ENCODE results near the gene SCAMP4.
"Not testable (repeated sequence)": the region's sequence is repeated elsewhere in the genome, so short reads cannot be mapped to it uniquely, and the experiment has no call there.

Gene SCAMP4

GRCh38 chr19:1884719-1885334, 20.4 kb upstream of the SCAMP4 start:
- DNase-seq (ENCODE audit: low read depth in 1 of 2, low spot score in 1 of 2) = no peak
- peak overlapping the region; percentile 77 for H3K27ac ChIP-seq (replicated peaks)
- no peak for TF ChIP-seq REST (IDR thresholded peaks at IDR 0.05; ENCODE audit: insufficient replicate concordance, low read depth)
- TF ChIP-seq CTCF (IDR thresholded peaks at IDR 0.05; ENCODE audit: insufficient read depth, low read length) = no peak
- no peak for TF ChIP-seq SPI1 (IDR thresholded peaks at IDR 0.05; ENCODE audit: borderline replicate concordance, low read depth)
- TF ChIP-seq POLR2AphosphoS5 (IDR thresholded peaks at IDR 0.05; ENCODE audit: low read depth) = no peak
- TF ChIP-seq GABPA (IDR thresholded peaks at IDR 0.05; ENCODE audit: low read depth) = no peak
- H3K4me3 ChIP-seq (replicated peaks; ENCODE audit: insufficient read depth, low read length) = peak overlapping the region; percentile 93
- no peaks in the 10 kb centered on the region for H3K27me3 ChIP-seq (ENCODE audit: insufficient read depth, poor library complexity, severe bottlenecking)

GRCh38 chr19:1885398-1886119, 19.6 kb upstream of the SCAMP4 start, which contains the start of gene ABHD17A:
ABHD17A (minus strand) TSS chr19:1885496; CDS start chr19:1881566, 3,930 bp downstream.
- peak within 1 kb of the TSS; percentile 93 for H3K4me3 ChIP-seq (replicated peaks; ENCODE audit: insufficient read depth, low read length)
- peak; percentile 92 to 94 for DNase-seq (ENCODE audit: low read depth in 1 of 2, low spot score in 1 of 2)
- H3K27me3 ChIP-seq (ENCODE audit: insufficient read depth, poor library complexity, severe bottlenecking) = not testable (repeated sequence)
- TF ChIP-seq GABPA (IDR thresholded peaks at IDR 0.05; ENCODE audit: low read depth) = peak; percentile 83
- TF ChIP-seq SPI1 (IDR thresholded peaks at IDR 0.05; ENCODE audit: borderline replicate concordance, low read depth) = peak; percentile 46; the same call in 1 of the 2 replicates
- TF ChIP-seq POLR2AphosphoS5 (IDR thresholded peaks at IDR 0.05; ENCODE audit: low read depth) = 0 out of 2 replicates have a peak, but pooled peaks have one; percentile 46
- peak within 1 kb of the TSS; percentile 77 for H3K27ac ChIP-seq (replicated peaks)

DNA sequence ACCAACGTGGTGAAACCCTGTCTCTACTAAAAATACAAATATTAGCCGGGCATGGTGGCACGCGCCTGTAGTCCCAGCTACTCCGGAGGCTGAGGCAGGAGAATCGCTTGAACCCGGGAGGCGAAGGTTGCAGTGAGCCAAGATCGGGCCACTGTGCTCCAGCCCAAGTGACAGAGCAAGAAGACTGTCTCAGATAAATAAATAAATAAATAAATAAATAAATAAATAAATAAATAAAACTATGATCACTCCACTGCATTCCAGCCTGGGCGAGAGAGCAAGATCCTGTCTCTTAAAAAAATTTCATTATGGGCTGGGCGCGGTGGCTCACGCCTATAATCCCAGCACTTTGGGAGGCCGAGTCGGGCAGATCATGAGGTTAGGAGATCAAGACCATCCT, 18.8 kb upstream of the SCAMP4 start:
- not testable (repeated sequence) for H3K4me3 ChIP-seq (replicated peaks; ENCODE audit: insufficient read depth, low read length); DNase-seq (ENCODE audit: low read depth in 1 of 2, low spot score in 1 of 2); H3K27me3 ChIP-seq (ENCODE audit: insufficient read depth, poor library complexity, severe bottlenecking); H3K27ac ChIP-seq (replicated peaks)

GRCh38 chr19:1888385-1888784, 16.8 kb upstream of the SCAMP4 start:
- DNase-seq (ENCODE audit: low read depth in 1 of 2, low spot score in 1 of 2) = no peak
- TF ChIP-seq CTCF (IDR thresholded peaks at IDR 0.05; ENCODE audit: insufficient read depth, low read length) (no peak), POLR2AphosphoS5 (IDR thresholded peaks at IDR 0.05; ENCODE audit: low read depth) (no peak), GABPA (IDR thresholded peaks at IDR 0.05; ENCODE audit: low read depth) (no peak)
- Histone ChIP-seq H3K27ac (replicated peaks) (no peak overlapping the region), H3K4me3 (replicated peaks; ENCODE audit: insufficient read depth, low read length) (no peak overlapping the region), H3K27me3 (ENCODE audit: insufficient read depth, poor library complexity, severe bottlenecking) (no peaks in the 10 kb centered on the region)

GRCh38 chr19:1889907-1890306, 15.3 kb upstream of the SCAMP4 start:
- no peak for DNase-seq (ENCODE audit: low read depth in 1 of 2, low spot score in 1 of 2)
- no peak overlapping the region for H3K27ac ChIP-seq (replicated peaks)
- no peaks in the 10 kb centered on the region for H3K27me3 ChIP-seq (ENCODE audit: insufficient read depth, poor library complexity, severe bottlenecking)
- no peak overlapping the region for H3K4me3 ChIP-seq (replicated peaks; ENCODE audit: insufficient read depth, low read length)
- no peak for TF ChIP-seq CTCF (IDR thresholded peaks at IDR 0.05; ENCODE audit: insufficient read depth, low read length)
- no peak for TF ChIP-seq SPI1 (IDR thresholded peaks at IDR 0.05; ENCODE audit: borderline replicate concordance, low read depth)
- no peak for TF ChIP-seq REST (IDR thresholded peaks at IDR 0.05; ENCODE audit: insufficient replicate concordance, low read depth)
- TF ChIP-seq POLR2AphosphoS5 (IDR thresholded peaks at IDR 0.05; ENCODE audit: low read depth) = no peak
- no peak for TF ChIP-seq GABPA (IDR thresholded peaks at IDR 0.05; ENCODE audit: low read depth)
